Measurements from ENCODE around the gene PTPRD. TPM values are rescaled to one million over a fixed set of nuclear protein-coding genes. Genes with fewer than 3 reads are reported as not detected.

PTPRD gene
- total RNA-seq, 1 donor from 2014 or later = 136 TPM

DNA sequence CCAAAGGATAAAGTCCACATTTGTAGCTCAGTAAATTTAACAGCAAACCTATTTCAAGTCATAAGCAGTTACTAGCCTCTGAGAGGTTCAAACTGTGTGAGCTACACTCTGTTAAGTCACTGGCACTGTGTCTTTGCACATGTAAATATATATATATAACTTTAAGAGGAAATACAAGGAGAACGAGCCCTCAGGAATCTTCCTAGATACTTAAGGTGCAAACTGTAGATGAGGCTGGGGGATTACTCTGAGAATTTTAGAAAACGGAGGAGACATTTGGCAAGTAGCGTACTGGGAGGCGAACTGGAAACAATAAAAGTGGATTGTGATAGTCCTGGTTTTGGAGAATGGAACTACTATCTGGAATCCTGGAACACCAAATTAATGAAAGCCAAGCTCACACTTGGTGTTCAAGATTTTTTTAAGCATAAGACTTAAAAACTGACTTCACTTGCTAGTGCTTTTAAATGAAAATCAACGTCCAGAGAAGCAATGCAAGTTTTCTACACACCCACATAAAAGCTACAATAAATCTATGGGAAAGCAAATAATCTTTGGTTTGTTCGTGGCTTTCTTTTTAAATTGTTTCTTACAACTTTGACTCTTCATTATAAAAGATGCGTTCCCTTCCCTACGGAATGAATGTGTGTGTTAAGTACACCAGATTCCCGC, 1756.3 kb downstream of the PTPRD start:
- no peak overlapping the region for H3K27ac ChIP-seq
- H3K4me3 ChIP-seq = peak overlapping the region; percentile 87
- no peaks in the 10 kb centered on the region for H3K27me3 ChIP-seq
- Mint-ChIP-seq H3K36me3 (no peaks in the 10 kb centered on the region), H3K27ac (peak overlapping the region; percentile 97), H3K27me3 (ENCODE audit: insufficient read depth, low read depth) (peaks cover 8% of the 10 kb centered on the region), H3K9me3 (no peaks in the 10 kb centered on the region), H3K4me3 (peak overlapping the region; percentile 90), H3K4me1 (peaks cover 61% of the 10 kb centered on the region)
- no peak overlapping the region for H2AFZ ChIP-seq (replicated peaks)
- H3K4me1 ChIP-seq = peaks cover 44% of the 10 kb centered on the region
- peak; percentile 20 for DNase-seq (ENCODE audit: low spot score)
- H3K79me2 ChIP-seq (ENCODE audit: low read depth) = peaks cover 53% of the 10 kb centered on the region
- H3K36me3 ChIP-seq = no peaks in the 10 kb centered on the region
- peak overlapping the region; percentile 35 for H3K9ac ChIP-seq
- peaks cover 32% of the 10 kb centered on the region for H4K20me1 ChIP-seq (ENCODE audit: low read depth)
- peak overlapping the region; percentile 82 for H3K4me2 ChIP-seq
- H3K9me3 ChIP-seq (ENCODE audit: low read depth) = no peaks in the 10 kb centered on the region
- H3F3A ChIP-seq (ENCODE audit: low read depth) = peaks cover 33% of the 10 kb centered on the region
- TF ChIP-seq EZH2 (IDR thresholded peaks at IDR 0.05) (no peak), EZH2phosphoT487 (IDR thresholded peaks at IDR 0.05) (no peak)
- TF ChIP-seq, protein P1, sequence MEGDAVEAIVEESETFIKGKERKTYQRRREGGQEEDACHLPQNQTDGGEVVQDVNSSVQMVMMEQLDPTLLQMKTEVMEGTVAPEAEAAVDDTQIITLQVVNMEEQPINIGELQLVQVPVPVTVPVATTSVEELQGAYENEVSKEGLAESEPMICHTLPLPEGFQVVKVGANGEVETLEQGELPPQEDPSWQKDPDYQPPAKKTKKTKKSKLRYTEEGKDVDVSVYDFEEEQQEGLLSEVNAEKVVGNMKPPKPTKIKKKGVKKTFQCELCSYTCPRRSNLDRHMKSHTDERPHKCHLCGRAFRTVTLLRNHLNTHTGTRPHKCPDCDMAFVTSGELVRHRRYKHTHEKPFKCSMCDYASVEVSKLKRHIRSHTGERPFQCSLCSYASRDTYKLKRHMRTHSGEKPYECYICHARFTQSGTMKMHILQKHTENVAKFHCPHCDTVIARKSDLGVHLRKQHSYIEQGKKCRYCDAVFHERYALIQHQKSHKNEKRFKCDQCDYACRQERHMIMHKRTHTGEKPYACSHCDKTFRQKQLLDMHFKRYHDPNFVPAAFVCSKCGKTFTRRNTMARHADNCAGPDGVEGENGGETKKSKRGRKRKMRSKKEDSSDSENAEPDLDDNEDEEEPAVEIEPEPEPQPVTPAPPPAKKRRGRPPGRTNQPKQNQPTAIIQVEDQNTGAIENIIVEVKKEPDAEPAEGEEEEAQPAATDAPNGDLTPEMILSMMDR (IDR thresholded peaks at IDR 0.05) = no peak

DNA sequence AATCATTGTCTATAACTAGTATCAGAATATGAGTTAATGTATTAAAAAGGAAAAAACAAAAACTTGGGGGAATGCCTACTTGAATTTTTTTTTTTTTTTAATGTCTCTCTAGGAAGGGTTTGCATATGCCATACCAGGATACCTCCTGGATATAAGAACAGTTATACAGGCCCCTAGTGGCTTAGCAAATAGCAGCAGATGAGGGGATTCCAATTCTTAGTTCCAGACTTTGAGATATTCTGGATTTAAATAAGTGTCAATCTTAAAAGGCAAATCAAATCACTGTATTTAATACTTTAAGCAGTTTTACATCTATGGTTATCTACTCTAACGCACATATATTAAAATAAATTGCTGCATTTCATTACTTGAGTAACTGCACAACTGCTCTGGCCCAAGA, 1757.8 kb downstream of the PTPRD start:
- H3K4me2 ChIP-seq = peak overlapping the region; percentile 82
- peaks cover 8% of the 10 kb centered on the region for H3K27me3 Mint-ChIP-seq (ENCODE audit: insufficient read depth, low read depth)
- H3K36me3 ChIP-seq = no peaks in the 10 kb centered on the region
- peak; percentile 42 for DNase-seq (ENCODE audit: low spot score)
- no peak overlapping the region for H3K27ac ChIP-seq
- no peaks in the 10 kb centered on the region for H3K9me3 Mint-ChIP-seq
- H4K20me1 ChIP-seq (ENCODE audit: low read depth) = peaks cover 32% of the 10 kb centered on the region
- peak overlapping the region; percentile 87 for H3K4me3 ChIP-seq
- H3K79me2 ChIP-seq (ENCODE audit: low read depth) = peaks cover 68% of the 10 kb centered on the region
- no peaks in the 10 kb centered on the region for H3K9me3 ChIP-seq (ENCODE audit: low read depth)
- TF ChIP-seq, protein P1 (IDR thresholded peaks at IDR 0.05) = peak; percentile 65
- no peak for TF ChIP-seq EZH2 (IDR thresholded peaks at IDR 0.05)
- peaks cover 6% of the 10 kb centered on the region for H3K36me3 Mint-ChIP-seq
- peaks cover 26% of the 10 kb centered on the region for H3F3A ChIP-seq (ENCODE audit: low read depth)
- H2AFZ ChIP-seq (replicated peaks) = no peak overlapping the region
- no peak overlapping the region for H3K9ac ChIP-seq
- H3K27ac Mint-ChIP-seq = no peak overlapping the region
- H3K4me1 ChIP-seq = peaks cover 51% of the 10 kb centered on the region
- peak overlapping the region; percentile 90 for H3K4me3 Mint-ChIP-seq
- peaks cover 67% of the 10 kb centered on the region for H3K4me1 Mint-ChIP-seq
- H3K27me3 ChIP-seq = no peaks in the 10 kb centered on the region

DNA sequence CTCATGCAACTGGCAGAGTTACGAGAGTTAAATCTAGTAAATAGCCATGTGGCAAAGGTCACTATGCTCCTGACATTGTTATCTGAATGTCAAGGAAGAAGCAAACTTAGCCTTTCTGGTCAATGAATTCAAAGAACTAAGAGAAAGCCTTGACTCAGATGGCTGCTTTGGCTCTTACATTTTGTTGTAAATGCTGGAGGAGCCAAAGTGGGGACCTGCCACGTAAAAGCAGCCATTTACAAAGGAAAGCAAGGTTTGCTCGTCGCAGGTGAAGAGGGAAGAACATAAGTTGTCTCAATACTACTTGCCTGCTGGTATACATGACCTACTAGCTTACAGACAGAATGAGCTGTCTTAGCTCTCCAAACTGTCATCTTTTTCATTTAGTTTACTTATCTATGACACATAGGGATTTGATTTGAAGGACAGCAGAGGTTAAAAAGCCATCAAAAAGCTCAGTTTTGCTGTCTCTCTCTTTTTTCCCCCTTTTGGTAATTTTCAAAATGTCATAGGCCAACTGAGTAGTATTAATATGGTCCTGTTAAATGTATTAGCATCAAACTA, 1760.4 kb downstream of the PTPRD start:
- peaks cover 4% of the 10 kb centered on the region for H3F3A ChIP-seq (ENCODE audit: low read depth)
- H2AFZ ChIP-seq (replicated peaks) = no peak overlapping the region
- H3K4me1 ChIP-seq = peaks cover 35% of the 10 kb centered on the region
- Mint-ChIP-seq H3K27ac (no peak overlapping the region), H3K36me3 (peaks cover 25% of the 10 kb centered on the region), H3K4me3 (peak overlapping the region; percentile 17), H3K4me1 (peaks cover 49% of the 10 kb centered on the region), H3K9me3 (peaks cover 18% of the 10 kb centered on the region), H3K27me3 (ENCODE audit: insufficient read depth, low read depth) (peaks cover 2% of the 10 kb centered on the region)
- H3K4me3 ChIP-seq = no peak overlapping the region
- no peaks in the 10 kb centered on the region for H3K27me3 ChIP-seq
- no peaks in the 10 kb centered on the region for H3K9me3 ChIP-seq (ENCODE audit: low read depth)
- DNase-seq (ENCODE audit: low spot score) = no peak
- TF ChIP-seq EZH2 (IDR thresholded peaks at IDR 0.05) (no peak), EZH2phosphoT487 (IDR thresholded peaks at IDR 0.05) (no peak)
- TF ChIP-seq, protein P1 (IDR thresholded peaks at IDR 0.05) = no peak
- H3K79me2 ChIP-seq (ENCODE audit: low read depth) = peaks cover 88% of the 10 kb centered on the region
- H4K20me1 ChIP-seq (ENCODE audit: low read depth) = peaks cover 29% of the 10 kb centered on the region
- no peak overlapping the region for H3K9ac ChIP-seq
- peak overlapping the region; percentile 4 for H3K4me2 ChIP-seq
- H3K27ac ChIP-seq = no peak overlapping the region
- H3K36me3 ChIP-seq = no peaks in the 10 kb centered on the region

Data from neural progenitor cell (in vitro differentiated cells).